DOHH2 (cell line): ENCODE measurements around the gene ARTN.

ENCODE experiments used
- H3F3A ChIP-seq: fragments of 200-600 bp; sonication (generic), shearing (Covaris generic); 2 replicates; pipeline ENCODE4 v1.6.0; 2016; ENCODE audit warnings: antibody characterized with exemption, mild to moderate bottlenecking; ENCODE audit not compliant: control insufficient read depth, insufficient read depth
- H3K27ac ChIP-seq: fragments of 200-600 bp; sonication (generic); 2 replicates; pipeline ENCODE4 v1.5.1; 2014; ENCODE audit warnings: low read depth, mild to moderate bottlenecking, low read length, moderate library complexity
- H3K27me3 ChIP-seq: fragments of 200-600 bp; sonication (generic); 2 replicates; pipeline ENCODE4 v1.6.1; 2014; ENCODE audit warnings: mild to moderate bottlenecking, low read length, mixed read lengths; ENCODE audit not compliant: control insufficient read depth
- H3K36me3 ChIP-seq: fragments of 200-600 bp; sonication (generic); 2 replicates; pipeline ENCODE4 v1.6.1; 2014; ENCODE audit warnings: mild to moderate bottlenecking, low read length, moderate library complexity, mixed read lengths; ENCODE audit not compliant: control insufficient read depth
- H3K4me1 ChIP-seq: fragments of 200-600 bp; sonication (generic); 2 replicates; pipeline ENCODE4 v1.6.1; 2014; ENCODE audit warnings: mild to moderate bottlenecking, low read length, mixed read lengths; ENCODE audit not compliant: control insufficient read depth
- H3K4me2 ChIP-seq: fragments of 200-600 bp; sonication (generic); 2 replicates; pipeline ENCODE4 v1.6.0; 2014; ENCODE audit warnings: mild to moderate bottlenecking, low read length, moderate library complexity
- H3K4me3 ChIP-seq: fragments of 200-600 bp; sonication (generic); 2 replicates; pipeline ENCODE4 v1.5.1; 2014; ENCODE audit warnings: mild to moderate bottlenecking, low read length, mixed read lengths
- H3K79me2 ChIP-seq: fragments of 200-600 bp; sonication (generic); 2 replicates; pipeline ENCODE4 v1.6.1; 2014; ENCODE audit warnings: mild to moderate bottlenecking, low read length, mixed read lengths; ENCODE audit not compliant: control insufficient read depth
- H3K9me2 ChIP-seq: fragments of 200-600 bp; sonication (generic); replicated peaks from 2 replicates; pipeline ENCODE4 v1.6.1; 2014; ENCODE audit warnings: mild to moderate bottlenecking, low read length, mixed read lengths; ENCODE audit not compliant: control insufficient read depth
- H3K9me3 ChIP-seq: fragments of 200-600 bp; sonication (generic); 2 replicates; pipeline ENCODE4 v1.6.1; 2014; ENCODE audit warnings: antibody characterized with exemption, low read length, mixed read lengths; ENCODE audit not compliant: control insufficient read depth, insufficient read depth
- H4K20me1 ChIP-seq: fragments of 200-600 bp; sonication (generic); 2 replicates; pipeline ENCODE4 v1.6.0; 2014; ENCODE audit warnings: low read depth, mild to moderate bottlenecking, antibody characterized with exemption, low read length, moderate library complexity; ENCODE audit not compliant: control insufficient read depth, insufficient read depth
- CTCF ChIP-seq: fragments of 200-600 bp; sonication (generic); IDR thresholded peaks from one replicate; pipeline ENCODE4 v1.5.1; 2014; ENCODE audit warnings: antibody characterized with exemption, mild to moderate bottlenecking, low read depth, low read length; ENCODE audit not compliant: poor library complexity, severe bottlenecking
- EZH2phosphoT487 ChIP-seq: fragments of 200-600 bp; sonication (generic); IDR thresholded peaks from 2 replicates; pipeline ENCODE4 v1.6.1; 2017; ENCODE audit warnings: borderline replicate concordance, mild to moderate bottlenecking, antibody characterized with exemption, low read length, moderate library complexity, mixed read lengths

Gene ARTN

GRCh38 chr1:43958351-43959255 lies 25.0 kb downstream of the ARTN start:
- H3F3A ChIP-seq, result no peaks in the 10 kb centered on the region
- H3K36me3 ChIP-seq, result peaks cover 29% of the 10 kb centered on the region
- TF ChIP-seq CTCF, result no peak
- TF ChIP-seq EZH2phosphoT487, result no peak
- no peaks in the 10 kb centered on the region for H3K9me2 ChIP-seq
- no peaks in the 10 kb centered on the region for H3K9me3 ChIP-seq
- no peak overlapping the region for H3K4me3 ChIP-seq
- H3K79me2 ChIP-seq, result peaks cover 5% of the 10 kb centered on the region; the same call in 1 of the 2 replicates
- no peak overlapping the region for H3K4me2 ChIP-seq
- H4K20me1 ChIP-seq, result no peaks in the 10 kb centered on the region
- no peaks in the 10 kb centered on the region for H3K4me1 ChIP-seq
- H3K27ac ChIP-seq, result no peak overlapping the region
- no peaks in the 10 kb centered on the region for H3K27me3 ChIP-seq

GRCh38 chr1:43960798-43961197 lies 27.2 kb downstream of the ARTN start:
- H3K4me1 ChIP-seq, result no peaks in the 10 kb centered on the region
- H3K27me3 ChIP-seq, result no peaks in the 10 kb centered on the region
- no peaks in the 10 kb centered on the region for H3K9me2 ChIP-seq
- no peaks in the 10 kb centered on the region for H3F3A ChIP-seq
- TF ChIP-seq EZH2phosphoT487 (no peak), CTCF (no peak)
- no peak overlapping the region for H3K4me3 ChIP-seq
- no peaks in the 10 kb centered on the region for H3K9me3 ChIP-seq
- no peak overlapping the region for H3K27ac ChIP-seq
- H3K36me3 ChIP-seq, result peaks cover 29% of the 10 kb centered on the region
- no peak overlapping the region for H3K4me2 ChIP-seq
- no peaks in the 10 kb centered on the region for H4K20me1 ChIP-seq
- H3K79me2 ChIP-seq, result no peaks in the 10 kb centered on the region

- no peaks in the 10 kb centered on the region for H3K27me3 ChIP-seq
- no peaks in the 10 kb centered on the region for H3K79me2 ChIP-seq
- H3K4me2 ChIP-seq, result no peak overlapping the region
- TF ChIP-seq EZH2phosphoT487 (no peak), CTCF (no peak)
- no peaks in the 10 kb centered on the region for H4K20me1 ChIP-seq
- no peaks in the 10 kb centered on the region for H3K9me2 ChIP-seq
- peaks cover 24% of the 10 kb centered on the region for H3K36me3 ChIP-seq
- H3K9me3 ChIP-seq, result no peaks in the 10 kb centered on the region
- H3K27ac ChIP-seq, result no peak overlapping the region
- H3K4me1 ChIP-seq, result no peaks in the 10 kb centered on the region
- no peak overlapping the region for H3K4me3 ChIP-seq
- no peaks in the 10 kb centered on the region for H3F3A ChIP-seq
These were observed 28.1 kb downstream of the ARTN start for GRCh38 chr1:43961692-43962091.
